Keratinocyte (primary cell): ENCODE data around the gene TTLL4. TPM values are rescaled to one million over a fixed set of nuclear protein-coding genes. Genes with fewer than 3 reads are reported as not detected.

Source experiments
- DNase-seq: peaks from one replicate; pipeline ENCODE4 v3.0.0-alpha.2; 2011; ENCODE audit warnings: low read depth, missing footprints, low spot score
- FAIRE-seq: peaks from 2 replicates; lab custom pipeline; 2011; peaks lifted over from hg19 to GRCh38; lab: Jason Lieb, UNC
- H2AFZ ChIP-seq: 2 replicates; pipeline ENCODE4 v1.6.0; 2012; ENCODE audit warnings: low read length, control low read depth, inconsistent platforms; ENCODE audit not compliant: control insufficient read depth
- H3K27ac ChIP-seq: 2 replicates; pipeline ENCODE4 v1.5.1; 2011; ENCODE audit warnings: low read length; ENCODE audit not compliant: control insufficient read depth, insufficient read depth
- H3K27me3 ChIP-seq: 3 replicates; pipeline ENCODE4 v1.6.0; 2011; ENCODE audit warnings: low read length; ENCODE audit not compliant: control insufficient read depth, insufficient read depth; ENCODE audit errors: extremely low read depth
- H3K36me3 ChIP-seq, 2 experiments: 2 replicates in 1 of 2; 3 replicates in 1 of 2; pipeline ENCODE4 v1.5.1; 2011; ENCODE audit warnings: low read length in 2 of 2, mild to moderate bottlenecking in 1 of 2; ENCODE audit not compliant: control insufficient read depth in 2 of 2, insufficient read depth in 2 of 2; ENCODE audit errors: extremely low read depth in 1 of 2
- H3K4me1 ChIP-seq: 3 replicates; pipeline ENCODE4 v1.5.1; 2011; ENCODE audit warnings: low read length; ENCODE audit not compliant: control insufficient read depth, insufficient read depth; ENCODE audit errors: extremely low read depth
- H3K4me2 ChIP-seq: 3 replicates; pipeline ENCODE4 v1.6.0; 2011; ENCODE audit warnings: low read depth, low read length; ENCODE audit not compliant: control insufficient read depth, insufficient read depth; ENCODE audit errors: extremely low read depth
- H3K4me3 ChIP-seq, 3 experiments: fragments of 200-600 bp in 1 of 3; sonication (generic) in 1 of 3; 2 replicates in 2 of 3; 3 replicates in 1 of 3; pipeline ENCODE4 v1.5.1; 2011 to 2016; ENCODE audit warnings: low read length in 3 of 3, mild to moderate bottlenecking in 3 of 3, control low read depth in 2 of 3, inconsistent platforms in 1 of 3, low read depth in 1 of 3, mixed read lengths in 1 of 3, mixed run types in 1 of 3, moderate library complexity in 1 of 3; ENCODE audit not compliant: control insufficient read depth in 2 of 3, insufficient read depth in 2 of 3; ENCODE audit errors: extremely low read depth in 1 of 3
- H3K79me2 ChIP-seq: 2 replicates; pipeline ENCODE4 v1.6.0; 2012; ENCODE audit warnings: low read length; ENCODE audit not compliant: control insufficient read depth, insufficient read depth
- H3K9ac ChIP-seq: 3 replicates; pipeline ENCODE4 v1.6.0; 2011; ENCODE audit warnings: low read length; ENCODE audit not compliant: control insufficient read depth, insufficient read depth; ENCODE audit errors: extremely low read depth
- H3K9me1 ChIP-seq: 3 replicates; pipeline ENCODE4 v1.6.0; 2011; ENCODE audit warnings: low read length; ENCODE audit not compliant: control insufficient read depth, insufficient read depth; ENCODE audit errors: extremely low read depth
- H3K9me3 ChIP-seq: 2 replicates; pipeline ENCODE4 v1.5.1; 2012; ENCODE audit warnings: low read depth, low read length; ENCODE audit not compliant: control insufficient read depth
- H4K20me1 ChIP-seq: 3 replicates; pipeline ENCODE4 v1.6.0; 2011; ENCODE audit warnings: low read length; ENCODE audit not compliant: control insufficient read depth, insufficient read depth; ENCODE audit errors: extremely low read depth
- EZH2 ChIP-seq: IDR thresholded peaks from one replicate; pipeline ENCODE4 v1.6.1; 2012; ENCODE audit warnings: inconsistent platforms, mild to moderate bottlenecking, low read length, moderate library complexity
- dilution Hi-C: fragments of 300-500 bp; cut with MboI; formaldehyde crosslinking; loops from one replicate; pipeline ENCODE4 v1.7.0; 2020; ENCODE audit warnings: low sequenced_read_pairs; ENCODE audit not compliant: extremely low pct_ligation_motif_present
- polyA plus RNA-seq, 5 experiments: library from polyadenylated mRNA; depleted of rRNA in 3 of 5; stranded (reverse) in 3 of 5; stranded (forward) in 1 of 5; unstranded in 1 of 5; fragments of >200 nt; gene quantifications; 1 replicate in 1 of 5; 2 replicates in 3 of 5; 3 replicates in 1 of 5; pipeline versions ENCODE4 v1.2.1 to v1.2.3, GENCODE V29; 2011 to 2012; ENCODE audit warnings: missing spikeins in 2 of 5, low read depth in 1 of 5, low replicate concordance in 1 of 5
- TF ChIP-seq, protein P1 (sequence below), 3 experiments: IDR thresholded peaks in 1 of 3; conservative IDR thresholded peaks in 1 of 3; optimal IDR thresholded peaks in 1 of 3; 2 replicates in 2 of 3; 3 replicates in 1 of 3; pipeline versions ENCODE3 to v1.5.1; 2011; ENCODE audit warnings: low read length in 3 of 3, mild to moderate bottlenecking in 3 of 3, moderate library complexity in 2 of 3, control low read depth in 1 of 3, inconsistent platforms in 1 of 3; ENCODE audit not compliant: insufficient read depth in 2 of 3; ENCODE audit errors: extremely low read depth in 1 of 3

The TTLL4 gene
- polyA plus RNA-seq, 1 donor (not counting 4 experiments of a cell fraction or from before 2014, with no cell fraction given): 20.1 TPM

DNA sequence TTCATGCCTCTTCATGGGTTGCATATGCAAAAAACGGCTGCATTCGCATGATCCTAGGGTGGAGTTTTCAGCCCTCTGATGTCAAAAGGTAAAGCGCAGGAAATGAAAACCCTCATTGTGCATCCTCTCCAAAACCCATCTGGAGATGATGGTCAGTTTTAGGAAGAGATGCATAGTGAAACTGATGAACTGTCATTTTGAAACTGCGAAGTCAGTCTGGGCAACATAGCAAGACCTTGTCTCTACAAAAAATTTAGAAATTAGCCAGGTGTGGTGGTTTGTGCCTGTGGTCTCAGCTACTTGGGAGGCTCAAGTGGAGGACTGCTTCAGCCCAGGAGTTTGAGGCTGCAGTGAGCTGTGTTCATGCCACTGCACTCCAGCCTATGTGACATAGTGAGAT lies 2.5 kb upstream of the TTLL4 start:
- Histone ChIP-seq H2AFZ (no peak overlapping the region), H3K36me3 (peaks cover 0 to 7% of the 10 kb centered on the region in 2 experiments), H3K27me3 (no peaks in the 10 kb centered on the region), H3K9ac (no peak overlapping the region), H3K9me1 (no peaks in the 10 kb centered on the region), H3K9me3 (no peaks in the 10 kb centered on the region), H3K27ac (no peak overlapping the region), H3K4me2 (no peak overlapping the region), H3K4me3 (no peak overlapping the region), H3K4me1 (peaks cover 12% of the 10 kb centered on the region), H4K20me1 (no peaks in the 10 kb centered on the region), H3K79me2 (peaks cover 24% of the 10 kb centered on the region)
- FAIRE-seq (no peak), DNase-seq (no peak)
- dilution Hi-C loops: no loop called here
- TF ChIP-seq EZH2: no peak
- TF ChIP-seq, protein P1, sequence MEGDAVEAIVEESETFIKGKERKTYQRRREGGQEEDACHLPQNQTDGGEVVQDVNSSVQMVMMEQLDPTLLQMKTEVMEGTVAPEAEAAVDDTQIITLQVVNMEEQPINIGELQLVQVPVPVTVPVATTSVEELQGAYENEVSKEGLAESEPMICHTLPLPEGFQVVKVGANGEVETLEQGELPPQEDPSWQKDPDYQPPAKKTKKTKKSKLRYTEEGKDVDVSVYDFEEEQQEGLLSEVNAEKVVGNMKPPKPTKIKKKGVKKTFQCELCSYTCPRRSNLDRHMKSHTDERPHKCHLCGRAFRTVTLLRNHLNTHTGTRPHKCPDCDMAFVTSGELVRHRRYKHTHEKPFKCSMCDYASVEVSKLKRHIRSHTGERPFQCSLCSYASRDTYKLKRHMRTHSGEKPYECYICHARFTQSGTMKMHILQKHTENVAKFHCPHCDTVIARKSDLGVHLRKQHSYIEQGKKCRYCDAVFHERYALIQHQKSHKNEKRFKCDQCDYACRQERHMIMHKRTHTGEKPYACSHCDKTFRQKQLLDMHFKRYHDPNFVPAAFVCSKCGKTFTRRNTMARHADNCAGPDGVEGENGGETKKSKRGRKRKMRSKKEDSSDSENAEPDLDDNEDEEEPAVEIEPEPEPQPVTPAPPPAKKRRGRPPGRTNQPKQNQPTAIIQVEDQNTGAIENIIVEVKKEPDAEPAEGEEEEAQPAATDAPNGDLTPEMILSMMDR (optimal IDR thresholded peaks at IDR 0.05 in 1 of 3, IDR thresholded peaks at IDR 0.05 in 1 of 3, conservative IDR thresholded peaks at IDR 0.05 in 1 of 3; ENCODE audit: extremely low read depth in 1 of 3, insufficient read depth in 2 of 3, low read length in 3 of 3): no peak

DNA sequence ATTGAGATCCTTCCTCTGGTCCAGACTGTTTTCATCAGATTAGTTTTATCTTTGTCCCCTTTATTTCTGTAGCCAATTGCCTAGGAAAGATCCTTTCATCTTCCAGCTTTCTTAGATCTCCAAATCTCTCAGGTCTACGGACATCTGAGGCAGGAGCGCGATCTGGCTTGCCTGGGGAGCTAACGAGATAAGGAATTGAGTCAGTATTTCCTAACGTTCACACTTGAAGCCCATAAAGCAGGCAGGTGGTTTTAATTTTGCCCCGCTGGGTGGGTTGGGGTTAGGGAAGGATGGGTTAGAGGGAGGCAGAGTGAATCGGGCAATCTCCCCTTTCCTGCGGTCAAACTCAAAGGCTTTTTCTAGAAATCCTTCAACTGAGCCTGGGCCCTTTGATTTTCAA lies 727 bp upstream of the TTLL4 start:
- H3K79me2 ChIP-seq: peaks cover 40% of the 10 kb centered on the region
- H4K20me1 ChIP-seq: no peaks in the 10 kb centered on the region
- DNase-seq (no peak), FAIRE-seq (no peak)
- H3K9me1 ChIP-seq: no peaks in the 10 kb centered on the region
- H3K4me1 ChIP-seq: peaks cover 15% of the 10 kb centered on the region
- no peaks in the 10 kb centered on the region for H3K9me3 ChIP-seq
- no peaks in the 10 kb centered on the region for H3K27me3 ChIP-seq
- H3K27ac ChIP-seq: no peak overlapping the region
- no peak overlapping the region for H3K9ac ChIP-seq
- no peak overlapping the region for H3K4me3 ChIP-seq
- no peak for TF ChIP-seq EZH2
- TF ChIP-seq, protein P1 (optimal IDR thresholded peaks at IDR 0.05 in 1 of 3, IDR thresholded peaks at IDR 0.05 in 1 of 3, conservative IDR thresholded peaks at IDR 0.05 in 1 of 3; ENCODE audit: extremely low read depth in 1 of 3, insufficient read depth in 2 of 3, low read length in 3 of 3): no peak
- dilution Hi-C loops: no loop called here
- peak overlapping the region; percentile 19 for H2AFZ ChIP-seq
- H3K4me2 ChIP-seq: peak overlapping the region; percentile 79
- peaks cover 0 to 8% of the 10 kb centered on the region in 2 experiments for H3K36me3 ChIP-seq
